Dedifferentiated amniotic fluid mesenchymal stem cell (primary cell): Measurements from ENCODE around the gene ABCC3.
A peak's percentile ranks its signal among the peaks of the same experiment; 100 is the strongest.
"Not testable (repeated sequence)": the region's sequence is repeated elsewhere in the genome, so short reads cannot be mapped to it uniquely, and the experiment has no call there.

ENCODE experiments used
- DNase-seq: peaks from one replicate; pipeline ENCODE4 v3.0.0-alpha.2; 2016; ENCODE audit errors: extremely low spot score

ABCC3 gene

GRCh38 chr17:50666316-50666715, 31.6 kb downstream of the ABCC3 start:
- no peak for DNase-seq

- no peak for DNase-seq
These were observed 32.8 kb downstream of the ABCC3 start for GRCh38 chr17:50667259-50668024.

GRCh38 chr17:50668025-50668837, 33.5 kb downstream of the ABCC3 start:
- DNase-seq = no peak

- DNase-seq = no peak
These were observed 34.3 kb downstream of the ABCC3 start for GRCh38 chr17:50668838-50669581.

GRCh38 chr17:50672071-50672470, 37.4 kb downstream of the ABCC3 start:
- no peak for DNase-seq

- no peak for DNase-seq
These were observed 38.3 kb downstream of the ABCC3 start for GRCh38 chr17:50672831-50673551.

GRCh38 chr17:50675190-50675589, 40.5 kb downstream of the ABCC3 start:
- no peak for DNase-seq

GRCh38 chr17:50675627-50676026, 40.9 kb downstream of the ABCC3 start:
- DNase-seq = no peak

GRCh38 chr17:50676065-50676975, 41.6 kb downstream of the ABCC3 start:
- DNase-seq = no peak

GRCh38 chr17:50677851-50678375, 43.2 kb downstream of the ABCC3 start:
- no peak for DNase-seq

- DNase-seq = no peak
These were observed 44.4 kb downstream of the ABCC3 start for GRCh38 chr17:50679008-50679544.

- no peak for DNase-seq
These were observed 45.4 kb downstream of the ABCC3 start for GRCh38 chr17:50680126-50680525.

- not testable (repeated sequence) for DNase-seq
These were observed 46.0 kb downstream of the ABCC3 start for GRCh38 chr17:50680543-50681262.

GRCh38 chr17:50681263-50682200, 46.9 kb downstream of the ABCC3 start:
- peak; percentile 75 for DNase-seq

GRCh38 chr17:50682441-50682840, 47.8 kb downstream of the ABCC3 start:
- DNase-seq = no peak

GRCh38 chr17:50682938-50683337, 48.3 kb downstream of the ABCC3 start:
- DNase-seq = no peak

- DNase-seq = no peak
These were observed 49.0 kb downstream of the ABCC3 start for GRCh38 chr17:50683434-50684287.
